Measurements from ENCODE around the gene CYP24A1. TPM values are rescaled to one million over a fixed set of nuclear protein-coding genes. Genes with fewer than 3 reads are reported as not detected.

Gene CYP24A1
- total and polyA plus RNA-seq, 2 donors (not counting 3 experiments of a cell fraction or from before 2014, with no cell fraction given): not detected

- H4K20me1 ChIP-seq (replicated peaks; ENCODE audit: control insufficient read depth, extremely low read depth, insufficient read depth, low read length): no peaks in the 10 kb centered on the region
- dilution Hi-C loops (cut with MboI; ENCODE audit: extremely low pct_ligation_motif_present, low sequenced_read_pairs): no loop called here
- no TSS peak for BruUV-seq (replicated peaks)
- H3K4me1 ChIP-seq (ENCODE audit: control insufficient read depth, extremely low read depth, insufficient read depth, low read length): peaks cover 11% of the 10 kb centered on the region
- no peak overlapping the region for H3K27ac ChIP-seq (ENCODE audit: insufficient read depth, low read depth, low read length)
- H3K27me3 ChIP-seq (ENCODE audit: control insufficient read depth in 2 of 2, insufficient read depth in 2 of 2, low read length in 2 of 2): no peaks in the 10 kb centered on the region
- intact Hi-C loops (cut with micrococcal nuclease): loop anchor here (1.0 kb wide), 1 partner anchor 427 kb away; no protein-coding TSS in a partner anchor
- FAIRE-seq: no peak
- DNase-seq (ENCODE audit: low read depth, low spot score): no peak
- H3K4me3 ChIP-seq (replicated peaks in 1 of 3; ENCODE audit: insufficient read depth in 1 of 3, low read depth in 1 of 3, low read length in 3 of 3): no peak overlapping the region
- H2AFZ ChIP-seq (ENCODE audit: low read depth, low read length): no peak overlapping the region
- CTCF ChIA-PET: interaction anchor here (4.4 kb wide), 1 partner anchor 427 kb away, joined by 38 read pairs; no protein-coding TSS in a partner anchor
- no peaks in the 10 kb centered on the region for H3K9me3 ChIP-seq (replicated peaks; ENCODE audit: control insufficient read depth, insufficient read depth, low read length)
- TF ChIP-seq POLR2AphosphoS5 (IDR thresholded peaks at IDR 0.05; ENCODE audit: insufficient read depth, low read depth, low read length): no peak
- TF ChIP-seq MYC (IDR thresholded peaks at IDR 0.05; ENCODE audit: low read depth, low read length): no peak
- no peak for TF ChIP-seq FOS (IDR thresholded peaks at IDR 0.05; ENCODE audit: borderline replicate concordance, insufficient read depth, low read length)
- TF ChIP-seq POLR2A (IDR thresholded peaks at IDR 0.05; ENCODE audit: low read depth, low read length): no peak
- TF ChIP-seq EZH2 (IDR thresholded peaks at IDR 0.05; ENCODE audit: borderline replicate concordance, low read depth, low read length, severe bottlenecking): no peak
- TF ChIP-seq, protein P1, sequence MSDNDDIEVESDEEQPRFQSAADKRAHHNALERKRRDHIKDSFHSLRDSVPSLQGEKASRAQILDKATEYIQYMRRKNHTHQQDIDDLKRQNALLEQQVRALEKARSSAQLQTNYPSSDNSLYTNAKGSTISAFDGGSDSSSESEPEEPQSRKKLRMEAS (IDR thresholded peaks at IDR 0.05; ENCODE audit: insufficient read depth, insufficient read length): no peak
- TF ChIP-seq CTCF (IDR thresholded peaks at IDR 0.05; ENCODE audit: extremely low read depth in 1 of 2, insufficient read depth in 1 of 2, low read depth in 1 of 2, low read length in 2 of 2): no peak
- TF ChIP-seq GATA2 (IDR thresholded peaks at IDR 0.05; ENCODE audit: insufficient read depth, insufficient read length, low read depth, low read length): no peak
- no peak for TF ChIP-seq JUN (IDR thresholded peaks at IDR 0.05; ENCODE audit: borderline replicate concordance, insufficient read depth, insufficient read length, low read depth)
- H3K9me1 ChIP-seq (replicated peaks; ENCODE audit: control insufficient read depth, extremely low read depth, insufficient read depth, low read length): no peaks in the 10 kb centered on the region
- no peaks in the 10 kb centered on the region for H3K36me3 ChIP-seq (ENCODE audit: control insufficient read depth in 2 of 2, extremely low read depth in 1 of 2, insufficient read depth in 2 of 2, low read length in 2 of 2)
- no peak overlapping the region for H3K9ac ChIP-seq (replicated peaks; ENCODE audit: extremely low read depth, insufficient read depth, low read length)
- POLR2A ChIA-PET: no interaction called here
- no peak overlapping the region for H3K4me2 ChIP-seq (ENCODE audit: insufficient read depth, low read length)
- H3K79me2 ChIP-seq (ENCODE audit: control insufficient read depth, insufficient read depth, low read length): no peaks in the 10 kb centered on the region
Observed at GRCh38 chr20:54220722-54221121, 46.9 kb upstream of the CYP24A1 start.
